HG02623 (cell line): ENCODE data around the gene ZFYVE28.

Experiments used
- ATAC-seq: cut with Tn5 transposase; IDR thresholded peaks from one replicate; pipeline ENCODE4 v1.9.1; 2021; ENCODE audit warnings: moderate library complexity; ENCODE audit not compliant: unreplicated experiment

Gene ZFYVE28

DNA sequence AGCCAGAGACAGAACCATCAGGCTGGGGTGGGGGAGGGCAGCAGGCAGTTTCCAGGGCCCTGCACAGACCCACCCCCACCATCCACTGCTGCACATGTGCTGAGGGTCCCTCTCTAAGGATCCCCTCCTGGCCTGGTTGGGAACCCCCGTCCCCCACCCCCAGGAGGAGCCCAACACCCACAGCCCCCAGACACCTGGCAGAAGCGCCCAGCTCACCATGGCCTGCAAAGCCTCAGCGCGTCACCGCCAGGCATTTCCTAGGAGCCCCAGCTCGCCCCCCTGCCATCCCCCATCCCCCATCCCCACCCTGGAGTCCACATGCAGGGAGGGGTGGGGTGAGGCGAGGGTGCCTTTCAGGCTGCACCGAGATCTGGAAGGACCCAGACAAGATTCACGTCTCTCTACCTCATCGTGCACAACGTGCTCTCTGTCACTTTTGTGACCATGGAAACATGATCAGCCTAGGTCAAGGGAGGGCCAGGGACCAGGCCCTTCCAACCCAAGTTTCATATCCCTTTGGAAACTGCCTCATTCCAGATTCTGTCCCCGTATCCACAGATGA, 165.8 kb downstream of the ZFYVE28 start:
- ATAC-seq = no peak

GRCh38 chr4:2251795-2252529, 166.5 kb downstream of the ZFYVE28 start:
- ATAC-seq = no peak

GRCh38 chr4:2251073-2251794, 167.2 kb downstream of the ZFYVE28 start:
- ATAC-seq = no peak

- no peak for ATAC-seq
Measured at GRCh38 chr4:2250357-2251072, 167.9 kb downstream of the ZFYVE28 start.

DNA sequence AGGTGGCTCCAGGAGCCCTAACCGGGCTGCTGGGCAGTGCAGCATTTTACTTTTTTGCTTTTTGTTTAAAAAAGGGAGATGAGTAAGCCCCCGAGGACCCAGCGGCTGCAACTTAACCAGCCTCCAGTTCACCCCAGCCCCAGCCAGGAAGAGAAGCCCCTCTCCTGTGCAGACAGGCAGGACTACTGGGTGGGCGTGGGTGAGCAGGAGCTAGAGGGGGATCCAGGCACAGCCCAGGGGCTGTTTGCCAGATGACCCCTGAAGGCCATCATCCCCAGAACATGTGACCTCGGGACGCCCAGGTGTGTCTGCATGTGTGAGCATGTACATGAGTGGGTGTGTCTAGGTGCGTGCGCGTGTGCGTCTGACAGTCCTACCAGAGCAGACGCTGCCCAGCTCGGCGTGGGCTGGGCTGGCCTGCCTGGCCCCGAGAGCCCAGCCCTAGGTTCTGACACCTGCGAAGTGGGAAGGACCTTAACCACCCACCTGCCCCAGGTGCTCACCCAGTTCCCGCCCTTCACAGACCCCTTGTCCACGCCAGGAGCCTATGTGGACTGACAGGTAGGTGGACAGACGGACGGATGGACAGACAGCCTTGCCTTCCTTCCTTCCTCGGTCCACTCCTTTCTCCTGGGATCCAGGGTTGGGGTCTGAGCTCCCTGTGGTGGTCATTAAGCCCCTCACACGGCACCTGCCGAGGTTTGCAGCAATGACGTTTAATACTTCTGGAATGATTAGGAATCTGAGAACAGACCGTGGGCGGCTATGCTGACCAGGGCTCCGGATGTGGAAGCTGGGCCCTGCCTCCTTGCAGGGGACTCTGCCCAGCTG, 168.7 kb downstream of the ZFYVE28 start:
- no peak for ATAC-seq

DNA sequence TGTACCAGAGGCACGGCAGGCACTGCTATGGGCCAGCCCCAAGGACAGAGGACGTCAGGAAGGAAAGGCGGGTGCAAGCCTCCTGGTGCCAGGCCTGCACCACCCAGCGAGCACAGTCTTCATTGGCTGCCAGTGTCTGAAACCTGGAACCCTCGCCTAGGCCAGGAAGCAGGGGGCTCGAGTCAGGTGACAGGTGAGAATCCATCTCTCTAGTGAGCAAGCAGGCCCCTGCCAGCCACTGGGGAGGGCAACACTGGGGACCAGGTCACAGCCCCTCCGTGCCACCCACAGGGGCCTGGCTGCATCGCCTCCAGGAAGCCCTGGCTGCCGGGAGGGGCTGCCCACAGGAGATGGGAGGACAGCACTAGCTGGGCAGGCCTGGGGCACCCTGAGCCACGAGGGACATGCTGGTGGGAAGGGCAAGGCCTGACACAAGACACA, 169.6 kb downstream of the ZFYVE28 start:
- ATAC-seq = no peak

DNA sequence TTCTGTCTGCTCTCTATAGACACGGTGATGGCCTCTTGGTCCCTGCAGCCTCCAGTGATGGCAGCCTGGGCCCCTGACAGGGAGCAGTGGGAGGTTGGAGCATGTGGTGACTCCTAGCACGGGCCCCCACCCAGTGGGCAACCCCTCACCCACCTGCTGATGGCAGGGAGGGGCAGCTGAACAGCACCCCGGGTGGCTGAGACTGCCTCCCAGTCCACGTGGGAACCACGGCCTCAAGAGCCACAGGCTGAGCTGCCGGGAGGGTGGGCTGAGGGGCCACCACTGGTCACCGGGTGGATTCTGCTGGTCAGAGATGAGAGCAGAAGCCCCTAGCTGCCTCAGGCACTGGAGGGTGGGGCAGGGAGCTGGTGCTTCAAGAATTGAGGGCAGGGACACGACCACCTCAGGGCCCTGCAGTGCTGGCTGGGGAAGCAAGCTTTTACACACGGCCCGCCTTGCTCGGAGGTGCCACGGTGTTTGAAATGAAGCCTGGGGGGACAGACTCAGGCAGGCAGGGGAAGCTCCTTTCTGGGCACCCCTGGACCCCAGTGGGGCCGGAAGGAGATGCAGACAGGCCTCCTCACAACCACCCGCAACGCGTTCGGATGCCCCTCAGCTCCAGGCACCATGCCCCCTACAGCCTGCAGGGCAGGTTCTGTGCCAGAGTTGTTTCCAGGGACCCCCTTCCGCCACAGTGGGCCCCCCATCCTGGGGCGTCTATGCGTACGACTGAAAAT, 170.2 kb downstream of the ZFYVE28 start:
- ATAC-seq = no peak

DNA sequence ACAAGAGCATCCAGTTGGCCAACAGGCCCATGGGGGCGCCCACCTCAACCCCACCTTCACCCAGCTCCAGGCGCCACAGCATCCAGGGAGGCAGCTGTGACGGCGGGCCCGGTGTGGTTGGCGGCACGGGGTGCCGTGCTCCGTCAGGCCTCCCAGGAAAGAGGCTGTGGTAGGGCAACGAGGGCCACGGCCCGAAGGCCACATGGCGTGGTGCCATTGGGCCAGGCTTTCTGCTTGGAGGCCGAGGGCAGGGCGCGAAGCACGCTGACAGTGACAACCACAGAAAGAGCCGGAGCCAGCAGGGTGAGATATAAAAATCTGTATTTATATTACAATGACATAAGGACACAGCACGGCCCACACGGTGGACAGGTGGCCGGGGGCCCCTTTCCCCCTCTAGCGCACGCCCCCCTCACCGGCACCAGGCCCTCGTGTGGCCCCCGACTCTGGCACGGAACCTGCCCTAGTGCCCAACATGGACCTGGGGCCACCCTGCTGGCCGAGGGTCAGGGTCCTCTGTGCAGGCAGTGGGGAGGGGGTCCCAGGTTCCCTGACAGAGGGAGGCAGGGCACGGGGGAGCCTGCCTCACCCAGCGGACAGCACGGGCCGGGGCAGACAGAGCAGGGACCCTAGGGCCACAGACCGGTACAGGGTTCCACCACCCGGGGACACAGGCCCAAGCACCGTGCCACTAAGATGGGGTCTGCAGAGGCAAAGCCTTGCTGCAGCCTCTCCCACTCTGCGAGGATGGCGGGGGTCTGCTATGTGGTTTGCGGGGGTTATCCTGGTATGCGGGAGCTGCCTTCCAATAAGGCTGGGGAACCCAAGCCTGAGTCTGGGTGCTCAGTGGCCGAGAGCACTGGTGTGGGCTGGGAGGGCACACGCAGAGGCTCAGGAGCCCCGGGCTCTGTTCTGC, 171.1 kb downstream of the ZFYVE28 start:
- no peak for ATAC-seq

GRCh38 chr4:2246384-2247127, 171.9 kb downstream of the ZFYVE28 start:
- ATAC-seq = no peak

DNA sequence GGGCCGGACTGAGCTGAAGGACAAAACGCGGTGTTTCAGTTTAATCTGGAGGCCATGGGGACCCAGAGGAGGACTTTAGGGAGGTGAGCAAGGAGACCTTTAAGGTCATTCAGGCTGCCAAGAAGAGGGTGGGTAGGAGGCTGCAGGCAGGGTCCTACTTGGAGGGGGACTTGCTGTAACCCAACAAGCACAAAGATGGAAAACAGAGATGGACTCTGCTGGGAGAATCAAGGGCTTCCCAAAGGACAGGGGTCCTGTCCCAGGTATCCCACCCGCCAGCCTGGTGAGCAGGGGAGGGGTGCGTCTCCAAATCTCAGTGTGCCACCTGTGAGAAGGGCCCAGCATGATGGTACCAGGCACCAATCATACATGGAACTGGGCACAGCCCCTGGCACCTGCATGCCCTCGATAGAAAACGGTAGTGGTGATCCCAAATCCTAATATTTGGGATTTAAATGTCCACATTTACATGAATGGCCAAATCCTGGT, 172.6 kb downstream of the ZFYVE28 start:
- ATAC-seq = no peak

GRCh38 chr4:2245057-2245786, 173.2 kb downstream of the ZFYVE28 start:
- no peak for ATAC-seq

DNA sequence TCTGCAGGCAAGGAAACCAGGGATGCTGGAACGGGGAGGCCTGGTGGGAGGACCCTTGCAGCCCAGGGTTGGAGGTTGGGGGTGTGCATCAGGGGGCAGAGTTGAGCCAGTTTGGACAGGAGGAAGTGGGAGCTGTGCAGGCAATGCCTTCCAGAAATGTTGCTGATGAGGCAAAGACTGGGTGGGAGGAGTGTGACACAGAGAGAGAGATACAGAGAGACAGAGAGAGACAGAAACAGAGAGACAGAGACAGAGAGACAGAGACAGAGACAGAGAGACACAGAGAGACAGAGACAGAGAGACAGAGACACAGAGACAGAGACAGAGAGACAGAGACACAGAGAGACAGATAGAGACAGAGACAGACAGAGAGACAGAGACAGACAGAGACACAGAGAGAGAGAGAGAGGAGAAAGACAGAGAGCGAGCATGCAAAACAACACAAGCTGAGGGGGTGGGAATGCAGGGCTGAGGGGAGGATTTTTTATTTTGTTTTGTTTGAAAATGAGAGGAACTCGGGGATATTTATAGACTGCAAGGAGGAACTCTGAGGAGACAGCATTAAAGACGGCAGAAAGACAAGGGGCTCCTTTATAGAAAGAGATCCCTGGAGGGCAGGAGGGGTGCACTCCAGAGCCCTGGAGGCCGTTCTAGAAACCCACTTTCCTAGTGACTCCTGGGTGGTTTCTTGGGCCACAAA, 174.6 kb downstream of the ZFYVE28 start:
- no peak for ATAC-seq

GRCh38 chr4:2241410-2242353, 176.8 kb downstream of the ZFYVE28 start, which contains the start of the genes HAUS3 and POLN:
HAUS3 (minus strand) TSS chr4:2242121; CDS start chr4:2240946, 1,175 bp downstream.
POLN (minus strand) TSS chr4:2242121; CDS start chr4:2229231, 12,890 bp downstream.
- ATAC-seq = peak; percentile 82

DNA sequence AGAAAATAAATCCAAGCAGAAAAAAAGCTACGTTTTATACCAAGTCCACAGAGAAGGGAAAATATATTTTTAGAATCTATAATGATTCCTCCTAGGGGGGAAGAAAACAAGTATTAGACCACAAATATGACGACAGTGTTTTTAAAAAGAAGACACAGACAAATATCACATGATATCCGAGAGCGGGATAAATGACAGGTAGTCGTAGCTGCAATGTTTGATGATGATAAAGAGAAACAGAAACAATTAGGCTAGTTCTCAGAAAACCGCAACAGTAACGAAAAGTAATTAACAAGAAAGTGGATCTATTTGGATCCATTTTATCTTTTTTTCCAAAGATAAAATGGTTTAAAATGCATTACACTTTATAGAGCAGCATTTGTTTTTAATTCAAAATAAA, 177.4 kb downstream of the ZFYVE28 start:
- ATAC-seq = no peak

- ATAC-seq = no peak
Measured at GRCh38 chr4:2236944-2237666, 181.3 kb downstream of the ZFYVE28 start.
